Glomerular visceral epithelial cell (primary cell): ENCODE results near the gene GPX6.
A peak's percentile ranks its signal among the peaks of the same experiment; 100 is the strongest.
"Not testable (repeated sequence)": the region's sequence is repeated elsewhere in the genome, so short reads cannot be mapped to it uniquely, and the experiment has no call there.

Experiments used
- DNase-seq: peaks from one replicate; pipeline ENCODE4 v3.0.0-alpha.2; 2016; ENCODE audit errors: extremely low spot score

The GPX6 gene

DNA sequence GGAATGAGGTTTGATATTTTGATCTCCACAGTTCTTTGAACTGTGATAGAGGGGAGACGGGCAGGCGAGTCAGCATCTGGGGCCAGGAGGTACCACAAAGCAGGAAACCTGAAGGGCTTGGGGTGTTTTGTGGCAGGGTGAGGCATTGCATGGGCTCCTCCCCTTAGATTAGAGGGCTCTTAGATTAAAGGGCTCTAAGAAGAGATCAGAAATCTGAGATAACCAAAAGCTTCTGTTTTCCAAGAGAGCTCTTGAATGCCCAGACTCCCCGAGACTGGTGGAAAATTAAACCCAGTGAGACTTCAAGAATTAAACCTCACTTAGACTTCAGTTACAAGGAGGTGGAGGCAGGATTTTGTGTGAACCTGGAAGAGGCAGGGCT, 7.6 kb upstream of the GPX6 start:
- DNase-seq: peak; percentile 30

DNA sequence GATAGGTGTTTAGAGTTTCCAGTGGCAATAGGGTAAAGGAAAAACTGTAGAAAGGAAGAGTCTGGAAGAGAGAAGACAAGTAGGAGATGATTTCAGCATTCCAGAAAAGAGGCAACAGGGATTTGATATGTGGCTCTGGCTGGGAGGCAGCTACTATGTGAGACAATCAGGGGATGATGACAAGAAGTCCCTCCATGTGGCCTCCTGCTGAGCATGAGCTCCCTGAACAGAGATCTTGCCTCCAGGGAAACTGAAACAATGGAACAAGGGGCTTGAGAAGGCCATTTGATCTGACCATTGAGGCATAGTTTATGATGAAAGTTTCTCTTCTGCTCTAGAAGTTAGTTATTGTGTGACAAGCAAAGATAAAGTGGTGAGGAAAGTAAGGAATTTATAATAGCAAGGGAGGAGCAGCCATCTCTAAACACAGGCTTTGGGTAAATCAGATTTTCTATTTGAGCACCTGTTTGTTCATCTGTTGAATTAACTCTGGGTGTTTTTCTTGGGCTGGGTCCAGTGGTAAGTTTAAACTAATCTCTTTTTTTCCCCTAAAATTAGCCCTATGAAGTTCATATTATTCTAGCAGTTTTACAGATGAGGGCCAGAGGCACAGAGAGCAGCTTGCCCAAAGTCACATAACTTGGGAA, 7.1 kb upstream of the GPX6 start:
- no peak for DNase-seq

DNA sequence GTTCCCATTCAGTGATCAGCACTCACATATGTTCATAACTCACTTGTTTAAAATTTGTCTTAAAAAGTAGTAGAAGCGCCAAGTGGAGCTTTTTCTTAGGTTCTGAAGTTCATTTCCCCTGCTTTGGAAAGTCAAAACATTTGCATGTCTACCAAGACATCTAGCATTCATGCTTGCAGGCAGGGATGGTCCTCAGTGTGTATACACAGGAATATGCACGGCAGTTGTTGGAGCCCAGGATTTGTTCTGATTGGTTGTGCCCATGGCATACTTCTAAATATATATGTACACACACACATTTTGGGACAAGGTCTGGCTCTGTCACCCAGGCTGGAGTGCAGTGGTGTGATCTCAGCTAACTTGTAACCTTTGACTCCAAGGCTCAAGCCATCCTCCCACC, 2.4 kb upstream of the GPX6 start:
- DNase-seq: no peak

DNA sequence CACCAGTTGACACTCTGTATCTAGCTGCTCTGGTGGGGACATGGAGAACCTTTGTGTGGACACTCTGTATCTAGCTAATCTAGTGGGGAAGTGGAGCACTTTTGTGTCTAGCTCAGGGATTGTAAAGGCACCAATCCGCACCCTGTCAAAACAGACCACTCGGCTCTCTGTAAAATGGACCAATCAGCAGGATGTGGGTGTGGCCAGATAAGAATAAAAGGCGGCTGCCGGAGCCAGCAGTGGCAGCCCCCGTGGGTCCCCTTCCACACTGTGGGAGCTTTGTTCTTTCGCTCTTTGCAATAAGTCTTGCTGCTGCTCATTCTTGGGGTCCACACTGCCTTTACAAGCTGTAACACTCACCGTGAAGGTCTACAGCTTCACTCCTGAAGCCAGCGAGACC, 3.2 kb downstream of the GPX6 start:
- not testable (repeated sequence) for DNase-seq

DNA sequence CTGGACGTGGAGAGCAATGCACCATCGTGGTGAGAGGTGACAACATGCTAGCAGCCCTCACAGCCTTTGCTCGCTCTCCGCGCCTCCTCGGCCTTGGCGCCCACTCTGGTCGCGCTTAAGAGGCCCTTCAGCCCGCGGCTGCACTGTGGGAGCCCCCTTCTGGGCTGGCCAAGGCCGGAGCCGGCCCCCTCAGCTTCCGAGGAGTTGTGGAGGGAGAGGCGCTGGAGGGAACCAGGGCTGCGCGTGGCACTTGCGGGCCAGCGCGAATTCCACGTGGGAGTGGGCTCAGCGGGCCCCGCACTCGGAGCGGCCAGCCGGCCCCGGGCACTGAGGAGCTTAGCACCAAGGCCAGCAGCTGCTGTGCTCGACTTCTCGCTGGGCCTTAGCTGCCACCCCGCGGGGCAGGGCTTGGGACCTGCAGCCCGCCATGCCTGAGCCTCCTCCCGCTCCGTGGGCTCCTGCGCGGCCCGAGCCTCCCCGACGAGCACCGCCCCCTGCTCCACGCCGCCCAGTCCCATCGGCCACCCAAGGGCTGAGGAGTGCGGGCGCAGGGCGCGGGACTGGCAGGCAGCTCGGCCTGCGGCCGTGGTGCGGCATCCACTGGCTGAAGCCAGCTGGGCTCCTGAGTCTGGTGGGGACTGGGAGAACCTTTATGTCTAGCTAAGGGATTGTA, 3.8 kb downstream of the GPX6 start:
- DNase-seq: no peak

DNA sequence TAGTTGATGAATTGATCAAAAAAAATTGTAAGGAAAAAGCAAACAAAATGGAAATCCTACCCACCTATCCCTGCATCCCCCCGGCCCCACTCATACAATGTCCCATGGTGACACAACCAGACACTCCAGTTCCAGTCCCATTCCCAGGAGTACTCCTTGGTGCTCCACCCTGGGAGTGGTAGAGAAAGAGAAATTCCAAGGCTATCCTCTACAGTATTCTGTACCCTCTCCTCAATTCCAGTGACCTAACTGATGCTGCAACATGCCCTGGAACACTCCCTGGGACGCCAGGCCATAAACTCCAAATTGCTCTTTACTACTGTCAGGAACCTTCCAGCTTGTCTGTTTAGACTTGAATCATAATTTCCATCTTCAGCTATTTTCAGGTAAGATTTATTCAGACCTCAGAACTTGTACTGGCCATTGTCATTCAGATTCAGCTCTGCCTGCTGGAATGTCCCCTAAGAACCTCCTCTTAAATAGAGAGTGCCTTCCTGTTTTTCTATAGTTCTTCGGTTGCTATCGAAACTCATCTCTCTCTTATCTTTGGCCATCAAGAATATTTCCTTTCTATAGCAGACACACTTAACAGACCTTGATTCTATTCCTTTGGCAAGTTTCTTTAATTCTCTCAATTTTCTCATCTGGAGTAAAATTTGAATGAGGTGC, 8.7 kb downstream of the GPX6 start:
- no peak for DNase-seq

DNA sequence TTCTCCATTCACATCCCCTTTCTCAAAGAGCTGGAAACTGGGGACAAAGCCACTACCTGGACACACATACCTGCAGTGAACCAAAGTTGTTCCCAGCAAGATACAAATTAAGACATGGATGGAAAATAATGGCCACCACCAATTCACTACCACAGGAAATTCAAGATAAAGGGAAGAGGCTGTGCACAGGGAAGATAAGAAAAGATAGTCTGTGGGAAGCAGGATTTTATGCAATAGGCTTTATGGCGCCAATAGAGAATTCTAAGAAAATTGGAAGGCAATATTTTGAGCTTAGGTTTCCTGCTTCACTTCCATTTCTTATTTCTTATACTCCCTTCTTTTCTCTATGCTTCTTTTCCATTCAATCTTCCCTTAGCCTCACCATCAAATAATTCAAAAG, 9.9 kb downstream of the GPX6 start:
- DNase-seq: no peak

DNA sequence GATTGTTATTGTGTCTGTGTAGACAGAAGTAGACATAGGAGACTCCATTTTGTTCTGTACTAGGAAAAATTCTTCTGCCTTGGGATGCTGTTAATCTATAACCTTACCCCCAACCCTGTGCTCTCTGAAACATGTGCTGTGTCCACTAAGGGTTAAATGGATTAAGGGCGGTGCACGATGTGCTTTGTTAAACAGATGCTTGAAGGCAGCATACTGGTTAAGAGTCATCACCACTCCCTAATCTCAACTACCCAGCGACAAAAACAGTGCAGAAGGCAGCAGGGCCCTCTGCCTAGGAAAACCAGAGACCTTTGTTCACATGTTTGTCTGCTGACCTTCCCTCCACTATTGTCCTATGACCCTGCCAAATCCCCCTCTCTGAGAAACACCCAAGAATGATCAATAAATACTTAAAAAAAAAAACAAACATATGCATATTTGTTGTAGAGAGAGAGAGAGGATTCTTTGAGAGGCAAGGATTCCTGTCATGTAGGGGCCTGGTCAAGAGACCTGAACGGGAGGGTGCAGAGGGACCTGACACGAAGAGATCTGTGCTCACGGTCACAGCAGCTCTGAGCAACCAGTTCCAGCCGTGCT, 12.8 kb downstream of the GPX6 start:
- not testable (repeated sequence) for DNase-seq

DNA sequence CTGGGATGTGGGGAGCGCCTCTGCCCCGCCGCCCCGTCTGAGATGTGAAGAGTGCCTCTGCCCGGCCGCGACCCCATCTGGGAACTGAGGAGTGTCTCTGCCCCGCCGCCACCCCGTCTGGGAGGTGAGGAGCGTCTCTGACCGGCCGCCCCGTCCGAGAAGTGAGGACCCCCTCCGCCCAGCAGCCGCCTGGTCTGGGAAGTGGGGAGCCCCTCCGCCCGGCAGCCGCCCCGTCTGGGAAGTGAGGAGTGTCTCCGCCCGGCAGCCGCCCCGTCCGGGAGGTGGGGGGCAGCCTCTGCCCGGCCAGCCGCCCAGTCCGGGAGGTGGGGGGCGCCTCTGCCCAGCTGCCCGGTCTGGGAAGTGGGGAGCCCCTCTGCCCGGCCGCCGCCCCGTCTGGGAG, 13.5 kb downstream of the GPX6 start:
- not testable (repeated sequence) for DNase-seq

DNA sequence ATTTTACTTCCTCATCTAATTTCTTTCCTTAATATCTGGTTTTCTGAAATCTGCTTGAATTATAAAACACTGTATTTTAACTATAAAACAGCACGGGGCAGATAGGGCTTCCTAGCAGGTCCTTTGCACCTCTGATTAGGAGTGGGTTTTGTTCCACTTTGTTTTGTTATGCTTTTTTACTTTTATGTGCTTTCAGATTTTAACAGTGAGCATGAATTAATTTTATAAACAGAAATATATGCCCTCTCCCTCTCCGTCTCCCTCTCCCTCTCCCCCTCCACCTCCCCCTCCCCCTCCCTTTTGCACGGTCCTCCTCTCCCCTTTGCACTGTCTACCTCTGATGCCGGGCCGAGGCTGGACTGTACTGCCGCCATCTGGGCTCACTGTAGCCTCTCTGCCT, 14.3 kb downstream of the GPX6 start:
- DNase-seq: no peak

DNA sequence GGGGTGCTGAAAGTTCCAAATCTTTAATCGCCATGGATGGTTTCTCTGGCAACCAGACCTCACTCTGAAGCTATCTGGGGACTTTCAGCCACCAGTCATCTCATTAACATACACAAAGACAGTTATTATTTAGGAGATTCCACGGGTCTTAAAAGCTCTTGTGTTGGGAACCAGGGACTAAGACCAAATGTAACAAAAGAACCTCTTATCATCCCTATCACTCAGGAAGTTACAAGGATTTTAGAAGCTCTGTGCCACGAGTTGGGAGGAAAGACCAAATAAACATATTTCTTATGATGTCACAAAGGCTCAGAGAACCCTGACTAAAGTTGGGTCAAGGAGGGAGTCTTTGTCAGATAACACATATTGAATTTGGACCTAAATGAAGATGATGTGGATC, 17.7 kb downstream of the GPX6 start:
- DNase-seq: no peak

DNA sequence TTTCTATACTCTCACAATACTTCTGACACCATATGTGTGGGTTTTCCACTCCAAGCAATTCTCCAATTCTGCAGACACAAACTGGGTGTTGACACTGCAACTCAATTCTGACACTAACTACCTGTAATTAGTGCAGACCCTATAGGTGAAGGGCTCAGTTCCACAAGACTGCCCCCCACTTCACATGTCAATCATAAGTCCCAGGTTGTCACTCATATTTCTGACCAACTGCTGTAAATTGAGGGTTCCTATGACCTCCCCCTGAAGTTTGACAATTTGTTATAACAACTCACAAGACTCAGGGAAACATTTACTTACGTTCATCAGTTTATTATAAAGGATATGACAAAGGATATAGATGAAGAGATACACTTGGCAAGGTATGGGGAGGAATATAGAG, 18.3 kb downstream of the GPX6 start:
- no peak for DNase-seq

DNA sequence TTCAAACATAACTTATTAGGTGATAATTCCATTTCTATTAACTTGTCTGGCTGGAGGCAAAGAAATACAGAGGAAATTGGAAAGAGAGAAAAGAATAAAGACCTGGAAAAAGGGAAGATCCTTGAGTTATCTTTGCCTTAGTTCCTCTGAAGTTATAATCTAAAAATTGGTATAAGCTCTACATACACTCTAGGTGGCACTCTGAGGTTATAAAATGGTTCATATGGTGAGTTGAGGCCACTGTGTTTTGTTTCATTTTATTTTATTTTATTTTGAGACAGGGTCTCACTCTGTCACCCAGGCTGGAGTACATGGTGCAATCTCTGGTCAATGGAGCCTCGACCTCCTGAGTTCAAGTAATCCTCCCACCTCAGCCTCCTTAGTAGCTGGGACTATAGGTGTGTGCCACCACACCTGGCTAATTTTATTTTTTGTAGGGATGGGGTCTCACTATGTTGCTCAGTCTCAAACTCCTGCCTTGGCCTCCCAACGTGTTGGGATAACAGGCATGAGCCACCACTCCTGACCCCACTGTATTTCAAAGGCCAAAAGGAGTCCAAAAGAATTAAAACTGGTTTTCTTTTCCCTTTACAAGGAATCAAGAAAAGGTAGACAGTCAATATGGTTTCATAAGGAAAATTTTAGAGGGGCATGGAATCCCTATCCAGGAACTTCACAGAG, 19.4 kb downstream of the GPX6 start:
- peak; percentile 17 for DNase-seq

DNA sequence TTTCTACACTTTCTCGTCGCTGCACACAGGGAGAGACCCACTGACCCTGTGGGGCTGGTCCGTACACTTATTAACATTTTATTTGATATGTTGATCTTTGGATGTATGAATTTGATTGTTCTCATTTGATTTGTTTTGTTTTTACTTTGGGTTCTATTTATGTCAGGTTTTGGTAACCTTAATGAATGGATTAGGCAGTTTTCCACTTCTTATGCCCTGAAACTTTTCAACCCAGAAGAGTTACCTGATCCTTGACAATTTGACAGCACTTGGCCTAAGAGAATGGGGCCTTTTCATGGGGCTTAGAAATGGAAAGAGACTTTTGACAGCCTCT, 23.6 kb downstream of the GPX6 start:
- DNase-seq: no peak

DNA sequence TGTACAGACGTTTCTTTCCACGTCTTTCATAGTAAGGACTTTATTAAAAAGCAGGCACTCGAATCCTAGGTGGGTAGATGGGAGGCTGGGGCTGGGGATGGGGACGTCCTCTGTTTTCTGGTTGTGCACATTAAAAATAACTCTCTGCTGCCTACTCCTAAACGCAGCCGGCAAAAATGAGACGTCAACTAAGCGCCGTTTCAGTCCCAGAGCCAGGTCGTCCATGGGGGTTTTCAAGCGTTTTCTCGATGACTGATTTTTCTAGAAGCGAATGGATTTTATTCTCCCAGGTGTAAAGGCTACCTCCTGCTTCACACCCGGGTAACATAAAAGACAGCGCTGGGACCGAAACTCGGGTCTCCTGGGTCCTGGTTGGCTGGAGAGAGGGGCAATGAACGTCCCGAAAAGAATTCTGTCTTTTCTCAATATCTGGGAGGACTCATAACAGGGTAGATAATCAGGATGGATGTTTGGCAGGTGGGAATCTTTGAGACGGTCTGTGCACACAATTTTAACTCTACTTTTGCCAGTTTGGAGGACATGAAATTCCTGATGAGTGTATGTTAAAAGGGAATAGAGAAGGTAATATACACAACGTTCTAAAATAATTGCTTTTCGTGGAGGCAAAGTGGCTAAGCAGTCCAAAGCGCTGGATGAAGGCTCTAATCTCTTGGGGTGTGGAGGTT, 25.2 kb downstream of the GPX6 start:
- DNase-seq: no peak

DNA sequence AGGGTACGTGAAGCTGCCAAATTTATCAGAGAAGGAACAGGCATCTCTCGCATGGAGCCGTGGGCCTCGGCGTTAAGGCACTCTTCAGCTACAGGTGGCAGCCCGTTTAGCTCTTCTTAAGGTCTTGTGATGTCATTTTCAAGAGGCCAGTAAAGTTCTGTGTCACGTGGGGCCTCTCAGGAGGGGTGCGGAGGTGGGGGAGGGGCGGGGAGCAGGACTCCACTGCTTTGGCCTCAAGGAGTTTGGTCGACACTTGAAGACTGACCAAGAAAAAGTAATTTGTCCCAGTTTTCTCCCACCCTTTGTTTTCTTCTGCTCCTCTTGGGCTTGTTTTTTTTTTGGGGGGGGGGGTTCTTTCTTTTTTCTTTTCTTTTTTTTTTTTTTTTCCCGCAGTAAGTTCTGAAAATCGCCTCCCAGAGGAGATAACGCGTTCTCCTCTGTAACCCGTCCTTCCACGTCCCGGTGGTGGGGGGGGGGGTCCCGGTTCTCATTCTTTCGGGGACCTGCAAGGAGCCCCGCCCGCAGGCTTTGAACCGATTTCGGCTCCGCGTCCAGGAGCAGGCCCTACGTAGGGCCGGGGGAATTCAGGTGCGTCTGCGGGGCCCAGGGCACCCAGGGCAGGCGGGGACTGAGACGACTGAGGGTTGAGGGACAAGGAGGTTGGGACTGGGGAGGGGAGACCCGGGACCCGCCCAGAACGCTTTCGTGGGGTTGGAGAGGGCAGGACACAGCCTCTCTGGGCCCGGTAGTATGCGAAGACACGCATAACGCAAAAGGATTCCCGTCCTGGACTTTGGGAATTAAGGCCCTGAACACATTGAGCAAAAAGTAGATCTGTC, 26.0 kb downstream of the GPX6 start:
- DNase-seq: peak; percentile 16

DNA sequence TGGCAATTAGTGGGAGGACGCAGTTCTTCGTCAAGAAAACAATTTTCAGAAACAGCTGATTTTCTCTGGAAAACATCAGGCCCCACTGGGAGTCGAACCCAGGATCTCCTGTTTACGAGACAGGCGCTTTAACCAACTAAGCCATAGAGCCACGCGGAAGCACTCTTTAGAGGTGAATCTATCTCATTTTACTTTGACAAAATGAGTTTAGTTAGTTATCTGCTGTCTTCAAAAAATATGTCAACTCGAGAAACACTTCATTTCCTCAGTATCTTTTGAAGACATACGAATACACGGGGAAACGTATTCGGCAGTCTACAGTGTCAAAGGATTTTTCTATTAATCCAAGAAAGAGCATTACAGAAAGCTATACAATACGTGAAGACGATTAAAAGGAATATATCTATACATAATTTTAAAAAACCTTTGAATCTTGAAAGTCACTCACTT, 26.7 kb downstream of the GPX6 start:
- DNase-seq: peak; percentile 41

DNA sequence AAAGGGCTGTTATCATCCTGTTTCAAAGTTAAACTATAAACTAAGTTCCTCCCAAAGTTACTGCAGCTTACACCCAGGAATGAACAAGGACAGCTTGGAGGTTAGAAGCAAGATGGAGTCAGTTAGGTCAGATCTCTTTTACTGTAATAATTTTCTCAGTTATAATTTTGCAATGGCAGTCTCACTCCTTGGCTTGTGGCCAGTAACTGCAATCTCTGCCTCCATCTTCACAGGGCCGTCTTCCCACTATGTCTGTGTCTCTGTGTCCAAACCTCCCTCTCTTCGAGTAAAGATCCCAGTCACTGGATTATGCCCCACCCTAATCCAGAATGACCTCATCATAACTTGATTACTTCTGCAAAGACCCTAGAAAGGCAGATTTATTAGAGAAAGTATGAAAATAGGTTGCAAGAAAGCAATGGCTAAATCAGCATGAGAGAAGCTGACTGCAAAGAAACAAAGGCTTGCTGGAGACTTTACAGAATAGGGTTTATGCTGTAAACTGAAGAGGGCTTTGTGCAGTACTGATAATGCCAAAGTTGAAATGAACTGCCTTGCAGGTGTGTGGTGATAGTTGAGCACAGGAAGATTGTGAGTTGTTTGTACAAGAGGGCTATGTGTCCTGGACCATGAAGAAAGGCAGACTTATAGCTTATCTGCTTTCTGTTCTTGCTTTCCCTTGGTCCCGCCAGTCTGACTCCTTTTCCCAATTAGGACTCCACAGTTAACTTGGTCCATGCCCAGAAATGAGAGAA, 28.4 kb downstream of the GPX6 start:
- DNase-seq: no peak

DNA sequence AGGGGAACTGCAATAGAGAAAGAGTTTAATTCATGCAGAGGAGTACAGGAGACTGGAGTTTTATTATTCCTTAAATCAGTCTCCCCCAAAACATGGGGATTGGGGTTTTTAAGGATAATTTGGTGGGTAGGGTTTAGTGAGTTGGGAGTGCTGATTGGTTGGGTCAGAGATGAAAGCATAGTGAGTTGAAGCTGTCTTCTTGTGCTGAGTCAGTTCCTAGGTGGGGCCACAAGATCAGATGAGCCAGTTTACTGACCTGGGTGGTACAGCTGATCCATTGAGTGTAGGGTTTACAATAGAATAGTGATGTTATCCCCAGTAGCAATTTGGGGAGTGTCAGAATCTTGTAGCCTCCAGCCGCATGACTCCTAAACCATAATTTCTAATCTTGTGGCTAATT, 29.1 kb downstream of the GPX6 start:
- no peak for DNase-seq

DNA sequence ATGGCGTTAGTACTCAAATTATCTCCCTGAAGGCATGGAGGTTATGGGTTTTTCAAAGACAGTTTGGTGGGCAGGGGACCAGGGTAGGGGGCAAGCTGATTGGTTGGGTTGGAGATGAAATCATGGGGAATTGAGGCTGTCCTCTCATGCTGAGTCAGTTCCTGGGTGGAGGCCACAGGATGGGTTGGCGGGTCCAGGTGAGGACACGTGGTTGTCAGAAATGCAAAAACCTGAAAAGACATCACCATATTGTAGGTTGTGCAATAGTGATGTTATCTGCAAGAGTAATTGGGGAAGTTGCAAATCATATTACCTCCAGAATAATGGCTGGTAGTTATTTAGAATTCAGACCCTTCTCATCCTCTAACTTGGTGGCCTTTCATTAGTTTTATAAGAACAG, 30.1 kb downstream of the GPX6 start:
- no peak for DNase-seq
